ENCODE results near the gene PTGDR.

- no peak for TF ChIP-seq REST (IDR thresholded peaks at IDR 0.05; ENCODE audit: unreplicated experiment)
- TF ChIP-seq CTCF (conservative IDR thresholded peaks at IDR 0.05; ENCODE audit: low read depth in 2 of 2): no peak
- no peak for TF ChIP-seq ZNF331 (CRISPR knock-in tag; IDR thresholded peaks at IDR 0.05; ENCODE audit: low read depth)
- TF ChIP-seq POLR2AphosphoS5 (IDR thresholded peaks at IDR 0.05; ENCODE audit: low read depth): no peak
- TF ChIP-seq EZH2 (IDR thresholded peaks at IDR 0.05; ENCODE audit: low read depth, unreplicated experiment): no peak
- no peak for TF ChIP-seq EZH2phosphoT487 (IDR thresholded peaks at IDR 0.05; ENCODE audit: unreplicated experiment)
- no peak for TF ChIP-seq ETS1 (IDR thresholded peaks at IDR 0.05)
- no peak for TF ChIP-seq NANOG (IDR thresholded peaks at IDR 0.05; ENCODE audit: borderline replicate concordance)
- TF ChIP-seq ZNF114 (CRISPR knock-in tag; IDR thresholded peaks at IDR 0.05): no peak
- no peak for TF ChIP-seq CREB1 (CRISPR knock-in tag; IDR thresholded peaks at IDR 0.05; ENCODE audit: low read depth)
- no peak for TF ChIP-seq JUNB (IDR thresholded peaks at IDR 0.05; ENCODE audit: unreplicated experiment)
Measured at GRCh38 chr14:52235434-52235833, 32.1 kb upstream of the PTGDR start.

Data from GM23338 (cell line).